ENCODE results near the gene ICE2. TPM values are rescaled to one million over a fixed set of nuclear protein-coding genes. Genes with fewer than 3 reads are reported as not detected.

ICE2 gene
- total and polyA plus RNA-seq, 2 experiments from 2014 or later: 64.2 to 64.3 TPM

DNA sequence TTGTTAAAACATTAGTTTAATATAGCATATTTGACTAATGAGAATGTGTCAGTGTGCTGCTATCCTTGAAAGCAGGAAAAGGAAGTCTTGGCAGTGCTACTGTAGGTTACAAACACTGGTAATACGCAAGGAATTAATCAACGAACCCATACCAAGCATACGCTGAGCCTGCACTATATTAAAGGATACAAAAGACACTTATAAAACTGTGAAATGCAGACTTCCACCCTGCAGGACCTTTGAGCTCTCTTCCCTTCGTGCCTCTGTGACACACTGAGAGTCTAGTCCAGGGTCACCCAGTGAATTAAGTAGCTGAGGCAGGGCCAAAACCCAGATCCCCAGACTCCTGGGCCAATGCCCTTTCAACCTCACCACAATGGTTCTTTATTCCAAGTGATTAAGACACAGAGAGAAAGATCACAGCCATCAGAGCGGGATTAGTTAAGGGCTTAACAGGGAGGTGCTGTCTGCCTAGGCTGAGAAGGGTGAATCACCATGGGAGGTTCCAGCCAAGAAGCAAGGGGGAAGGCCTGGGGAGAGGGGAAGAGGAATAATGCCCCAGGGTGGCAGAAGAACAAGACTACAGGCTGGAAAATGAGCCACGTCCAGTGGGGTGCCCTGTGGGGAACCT lies 88.0 kb downstream of the ICE2 start (continued):
- TF ChIP-seq ZNF462 (CRISPR knock-in tag; IDR thresholded peaks at IDR 0.05): no peak

- no peak overlapping the region for H3K4me3 Mint-ChIP-seq
- H3K4me1 Mint-ChIP-seq: peaks cover 46% of the 10 kb centered on the region
- DNase-seq (ENCODE audit: low spot score): no peak
- Histone ChIP-seq H3K9me2 (ENCODE audit: insufficient read depth) (no peaks in the 10 kb centered on the region), H3K4me2 (0 out of 2 replicates have a peak overlapping the region, but pooled peaks have one; percentile 15), H3K27ac (ENCODE audit: low read depth) (no peak overlapping the region; the same call in 1 of the 2 replicates), H3K4me1 (ENCODE audit: insufficient read depth) (peaks cover 44% of the 10 kb centered on the region), H3F3A (replicated peaks; ENCODE audit: low read depth) (no peaks in the 10 kb centered on the region), H3K27me3 (ENCODE audit: insufficient read depth) (no peaks in the 10 kb centered on the region), H3K4me3 (no peak overlapping the region), H3K36me3 (ENCODE audit: insufficient read depth) (0 out of 2 replicates have a peak, but pooled peaks cover under 1% of the 10 kb centered on the region), H4K20me1 (replicated peaks; ENCODE audit: insufficient read depth) (peaks cover 29% of the 10 kb centered on the region; the same call in 1 of the 2 replicates), H3K79me2 (replicated peaks; ENCODE audit: insufficient read depth) (peaks cover 95% of the 10 kb centered on the region), H2AFZ (no peak overlapping the region)
- no peaks in the 10 kb centered on the region for H3K27me3 Mint-ChIP-seq (ENCODE audit: insufficient read depth, low read depth, poor library complexity)
- no peak for ATAC-seq
- H3K9me3 Mint-ChIP-seq: no peaks in the 10 kb centered on the region
- no peak overlapping the region for H3K27ac Mint-ChIP-seq
- no peaks in the 10 kb centered on the region; the same call in 1 of the 3 replicates for H3K36me3 Mint-ChIP-seq (ENCODE audit: low read depth)
- TF ChIP-seq EZH2phosphoT487 (IDR thresholded peaks at IDR 0.05; ENCODE audit: unreplicated experiment): no peak
- no peak for TF ChIP-seq ZNF114 (CRISPR knock-in tag; IDR thresholded peaks at IDR 0.05)
- TF ChIP-seq CREB1 (CRISPR knock-in tag; IDR thresholded peaks at IDR 0.05; ENCODE audit: low read depth): no peak
- no peak for TF ChIP-seq ZNF462 (CRISPR knock-in tag; IDR thresholded peaks at IDR 0.05)
- no peak for TF ChIP-seq POLR2AphosphoS5 (IDR thresholded peaks at IDR 0.05; ENCODE audit: low read depth)
- TF ChIP-seq, protein P1, sequence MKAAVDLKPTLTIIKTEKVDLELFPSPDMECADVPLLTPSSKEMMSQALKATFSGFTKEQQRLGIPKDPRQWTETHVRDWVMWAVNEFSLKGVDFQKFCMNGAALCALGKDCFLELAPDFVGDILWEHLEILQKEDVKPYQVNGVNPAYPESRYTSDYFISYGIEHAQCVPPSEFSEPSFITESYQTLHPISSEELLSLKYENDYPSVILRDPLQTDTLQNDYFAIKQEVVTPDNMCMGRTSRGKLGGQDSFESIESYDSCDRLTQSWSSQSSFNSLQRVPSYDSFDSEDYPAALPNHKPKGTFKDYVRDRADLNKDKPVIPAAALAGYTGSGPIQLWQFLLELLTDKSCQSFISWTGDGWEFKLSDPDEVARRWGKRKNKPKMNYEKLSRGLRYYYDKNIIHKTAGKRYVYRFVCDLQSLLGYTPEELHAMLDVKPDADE (IDR thresholded peaks at IDR 0.05): no peak
- TF ChIP-seq JUNB (IDR thresholded peaks at IDR 0.05; ENCODE audit: unreplicated experiment): no peak
- TF ChIP-seq EZH2 (IDR thresholded peaks at IDR 0.05; ENCODE audit: low read depth, unreplicated experiment): no peak
Observed at GRCh38 chr15:60390231-60390630, 88.7 kb downstream of the ICE2 start.

Data from GM23338 (cell line).